Urinary bladder (tissue), 4 donors: ENCODE results near the gene ELAVL2. TPM values are rescaled to one million over a fixed set of nuclear protein-coding genes. Genes with fewer than 3 reads are reported as not detected.

ENCODE experiments used
- DNase-seq: peaks from one replicate; pipeline ENCODE4 v3.0.0-alpha.2; 2015; ENCODE audit errors: extremely low spot score
- H3K27ac ChIP-seq: one replicate; pipeline ENCODE4 v1.5.1; 2013; ENCODE audit warnings: low read depth, mild to moderate bottlenecking, moderate library complexity
- H3K36me3 ChIP-seq: one replicate; pipeline ENCODE4 v1.6.1; 2013; ENCODE audit warnings: mild to moderate bottlenecking, moderate library complexity; ENCODE audit not compliant: insufficient read depth
- H3K4me1 ChIP-seq: one replicate; pipeline ENCODE4 v1.6.1; 2013; ENCODE audit warnings: mild to moderate bottlenecking, moderate library complexity; ENCODE audit not compliant: insufficient read depth
- H3K4me3 ChIP-seq: one replicate; pipeline ENCODE4 v1.5.1; 2013; ENCODE audit warnings: low read depth, low read length
- WGBS: extraction: QIAGEN DNeasy Blood & Tissue Kit; methylation state at CpG from one replicate; pipeline ENCODE4 v1.1.7; 2013; 5-methylcytosine and 5-hydroxymethylcytosine counted together
- polyA plus RNA-seq: library from polyadenylated mRNA; stranded (reverse); fragments of 200-250 nt; gene quantifications from one replicate; pipeline ENCODE4 v1.2.3, GENCODE V29; 2013
- total RNA-seq: library from RNA; depleted of rRNA; stranded (reverse); fragments of >200 nt; gene quantifications from one replicate; pipeline ENCODE4 v1.2.3, GENCODE V29; 2014
- donor health status: healthy with polysubstance abuse.
- donor health status: healthy.

Gene ELAVL2
- total and polyA plus RNA-seq, 2 donors: 0.54 to 14.8 TPM

GRCh38 chr9:23700359-23700758, 125.7 kb downstream of the ELAVL2 start:
- H3K4me1 ChIP-seq: no peaks in the 10 kb centered on the region
- no peak for DNase-seq
- H3K27ac ChIP-seq: no peak overlapping the region
- WGBS: 63% methylated on average over 2 of the region's 2 CpGs
- no peak overlapping the region for H3K4me3 ChIP-seq
- no peaks in the 10 kb centered on the region for H3K36me3 ChIP-seq

- Histone ChIP-seq H3K27ac (no peak overlapping the region), H3K4me3 (no peak overlapping the region), H3K36me3 (no peaks in the 10 kb centered on the region), H3K4me1 (no peaks in the 10 kb centered on the region)
- 86% methylated on average over 1 of the region's 1 CpG for WGBS
- no peak for DNase-seq
These were observed 127.9 kb downstream of the ELAVL2 start for GRCh38 chr9:23698161-23698560.

- no peak overlapping the region for H3K4me3 ChIP-seq
- WGBS: 88% methylated on average over 5 of the region's 5 CpGs
These were observed 130.5 kb downstream of the ELAVL2 start for GRCh38 chr9:23695572-23695971.

GRCh38 chr9:23693374-23693773, 132.7 kb downstream of the ELAVL2 start:
- WGBS: 93% methylated on average over 5 of the region's 5 CpGs
- H3K4me1 ChIP-seq: no peaks in the 10 kb centered on the region
- H3K4me3 ChIP-seq: no peak overlapping the region
- no peak overlapping the region for H3K27ac ChIP-seq
- H3K36me3 ChIP-seq: no peaks in the 10 kb centered on the region
- no peak for DNase-seq

More at GRCh38 chr9:23695572-23695971, 130.5 kb downstream of the ELAVL2 start:
- Histone ChIP-seq H3K27ac (no peak overlapping the region), H3K4me1 (no peaks in the 10 kb centered on the region), H3K36me3 (no peaks in the 10 kb centered on the region)
- no peak for DNase-seq

GRCh38 chr9:23686896-23687295, 139.1 kb downstream of the ELAVL2 start:
- Histone ChIP-seq H3K4me3 (no peak overlapping the region), H3K27ac (no peak overlapping the region), H3K36me3 (no peaks in the 10 kb centered on the region), H3K4me1 (peaks cover 3% of the 10 kb centered on the region)
- DNase-seq: no peak
- 79% methylated on average over 1 of the region's 1 CpG for WGBS

GRCh38 chr9:23686257-23686656, 139.8 kb downstream of the ELAVL2 start:
- Histone ChIP-seq H3K4me1 (peaks cover 3% of the 10 kb centered on the region), H3K4me3 (no peak overlapping the region), H3K27ac (no peak overlapping the region), H3K36me3 (no peaks in the 10 kb centered on the region)
- no peak for DNase-seq
- 66% methylated on average over 4 of the region's 4 CpGs for WGBS

- no peak for DNase-seq
- H3K36me3 ChIP-seq: no peaks in the 10 kb centered on the region
- H3K4me1 ChIP-seq: peaks cover 3% of the 10 kb centered on the region
- no peak overlapping the region for H3K4me3 ChIP-seq
- 61% methylated on average over 7 of the region's 7 CpGs for WGBS
- H3K27ac ChIP-seq: no peak overlapping the region
These were observed 142.4 kb downstream of the ELAVL2 start for GRCh38 chr9:23683611-23684061.

GRCh38 chr9:23682891-23683431, 143.1 kb downstream of the ELAVL2 start:
- WGBS: 36% methylated on average over 3 of the region's 3 CpGs
- Histone ChIP-seq H3K27ac (no peak overlapping the region), H3K36me3 (no peaks in the 10 kb centered on the region), H3K4me3 (no peak overlapping the region), H3K4me1 (peaks cover 3% of the 10 kb centered on the region)
- no peak for DNase-seq

GRCh38 chr9:23682352-23682751, 143.7 kb downstream of the ELAVL2 start:
- Histone ChIP-seq H3K27ac (no peak overlapping the region), H3K4me1 (peaks cover 3% of the 10 kb centered on the region), H3K4me3 (no peak overlapping the region), H3K36me3 (no peaks in the 10 kb centered on the region)
- 46% methylated on average over 9 of the region's 9 CpGs for WGBS
- no peak for DNase-seq

GRCh38 chr9:23677446-23677845, 148.6 kb downstream of the ELAVL2 start:
- Histone ChIP-seq H3K27ac (no peak overlapping the region), H3K4me1 (no peaks in the 10 kb centered on the region), H3K4me3 (no peak overlapping the region), H3K36me3 (no peaks in the 10 kb centered on the region)
- 74% methylated on average over 3 of the region's 3 CpGs for WGBS
- no peak for DNase-seq

- Histone ChIP-seq H3K4me3 (no peak overlapping the region), H3K36me3 (no peaks in the 10 kb centered on the region), H3K27ac (no peak overlapping the region), H3K4me1 (no peaks in the 10 kb centered on the region)
- DNase-seq: no peak
- WGBS: 63% methylated on average over 6 of the region's 6 CpGs
These were observed 151.9 kb downstream of the ELAVL2 start for GRCh38 chr9:23674016-23674585.

- H3K27ac ChIP-seq: no peak overlapping the region
- H3K4me1 ChIP-seq: no peaks in the 10 kb centered on the region
- WGBS: 78% methylated on average over 6 of the region's 6 CpGs
- H3K4me3 ChIP-seq: no peak overlapping the region
- DNase-seq: no peak
- H3K36me3 ChIP-seq: no peaks in the 10 kb centered on the region
These were observed 153.9 kb downstream of the ELAVL2 start for GRCh38 chr9:23672151-23672550.

- H3K36me3 ChIP-seq: no peaks in the 10 kb centered on the region
- 91% methylated on average over 1 of the region's 1 CpG for WGBS
These were observed 156.3 kb downstream of the ELAVL2 start for GRCh38 chr9:23669776-23670175.

GRCh38 chr9:23665635-23666034, 160.4 kb downstream of the ELAVL2 start:
- DNase-seq: no peak
- Histone ChIP-seq H3K4me1 (no peaks in the 10 kb centered on the region), H3K36me3 (no peaks in the 10 kb centered on the region), H3K4me3 (no peak overlapping the region), H3K27ac (no peak overlapping the region)
- 84% methylated on average over 2 of the region's 2 CpGs for WGBS

More at GRCh38 chr9:23669776-23670175, 156.3 kb downstream of the ELAVL2 start:
- no peak for DNase-seq
- no peaks in the 10 kb centered on the region for H3K4me1 ChIP-seq
- H3K4me3 ChIP-seq: no peak overlapping the region
- no peak overlapping the region for H3K27ac ChIP-seq
